HG03571 (cell line): ENCODE results near the gene MLC1.

Experiments used
- ATAC-seq: cut with Tn5 transposase; IDR thresholded peaks from one replicate; pipeline ENCODE4 v1.9.1; 2021; ENCODE audit not compliant: unreplicated experiment

The MLC1 gene

GRCh38 chr22:50058906-50059880, 26.0 kb downstream of the MLC1 start:
- ATAC-seq: no peak

GRCh38 chr22:50058061-50058905, 26.9 kb downstream of the MLC1 start, which contains the start of gene TTLL8:
TSS of gene TTLL8 (minus strand) at chr22:50058298.
- ATAC-seq: no peak

GRCh38 chr22:50057278-50058060, 27.8 kb downstream of the MLC1 start:
- ATAC-seq: no peak

DNA sequence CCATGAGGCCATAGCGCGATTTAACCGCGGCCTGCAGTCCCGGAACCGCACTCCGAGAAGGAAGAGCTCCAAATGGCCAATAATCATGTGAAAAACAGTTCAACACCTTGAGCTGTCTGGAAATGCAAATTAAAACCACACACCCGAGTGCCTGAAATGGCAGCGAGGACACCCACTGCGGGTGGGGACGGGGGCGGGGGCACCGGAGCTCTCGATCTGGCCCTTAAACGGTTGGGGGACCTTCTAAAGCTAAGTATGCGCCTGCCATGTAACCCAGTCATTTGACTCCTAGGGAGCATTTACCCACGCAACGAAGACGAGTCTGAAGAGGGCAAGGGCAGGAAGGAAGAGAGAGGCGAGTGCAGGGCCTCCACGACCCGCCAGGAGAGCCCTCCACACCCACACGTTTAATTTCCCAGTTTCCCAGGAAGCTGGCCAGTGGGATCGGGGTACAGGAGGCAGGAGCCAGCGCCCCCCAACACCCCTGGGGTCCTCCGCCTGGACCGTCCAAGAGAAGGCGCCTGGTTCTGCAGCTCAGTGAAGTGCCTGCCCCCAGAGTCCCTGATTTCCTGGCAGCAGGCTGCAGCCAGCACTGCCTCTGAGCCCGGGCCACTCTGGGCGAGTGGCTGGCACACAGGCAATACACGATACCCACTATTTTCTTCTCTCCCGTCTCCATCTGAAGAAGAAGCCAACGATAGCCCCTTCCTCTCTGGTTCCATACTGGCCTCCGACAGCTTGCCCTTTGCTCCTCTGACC, 28.8 kb downstream of the MLC1 start:
- no peak for ATAC-seq

DNA sequence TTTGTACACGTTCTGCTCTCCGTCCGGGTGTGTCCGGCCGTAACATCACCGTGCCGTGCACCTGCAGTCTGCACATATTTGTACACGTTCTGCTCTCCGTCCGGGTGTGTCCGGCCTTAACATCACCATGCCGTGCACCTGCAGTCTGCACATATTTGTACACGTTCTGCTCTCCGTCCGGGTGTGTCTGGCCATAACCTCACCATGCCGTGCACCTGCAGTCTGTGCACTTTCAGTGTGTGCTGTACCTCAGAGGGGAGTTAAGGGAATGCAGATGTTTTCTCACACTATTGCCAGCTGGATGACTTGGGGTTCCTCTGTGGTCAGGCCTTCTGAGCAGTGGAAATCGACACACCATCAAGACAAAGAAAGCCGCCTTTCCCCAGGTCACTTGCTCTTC, 31.4 kb downstream of the MLC1 start:
- ATAC-seq: no peak

GRCh38 chr22:50051930-50052329, 33.3 kb downstream of the MLC1 start:
- no peak for ATAC-seq

GRCh38 chr22:50049299-50050195, 35.7 kb downstream of the MLC1 start:
- ATAC-seq: no peak

- ATAC-seq: no peak
Measured at GRCh38 chr22:50048836-50049235, 36.4 kb downstream of the MLC1 start.

GRCh38 chr22:50048061-50048765, 37.0 kb downstream of the MLC1 start:
- no peak for ATAC-seq

DNA sequence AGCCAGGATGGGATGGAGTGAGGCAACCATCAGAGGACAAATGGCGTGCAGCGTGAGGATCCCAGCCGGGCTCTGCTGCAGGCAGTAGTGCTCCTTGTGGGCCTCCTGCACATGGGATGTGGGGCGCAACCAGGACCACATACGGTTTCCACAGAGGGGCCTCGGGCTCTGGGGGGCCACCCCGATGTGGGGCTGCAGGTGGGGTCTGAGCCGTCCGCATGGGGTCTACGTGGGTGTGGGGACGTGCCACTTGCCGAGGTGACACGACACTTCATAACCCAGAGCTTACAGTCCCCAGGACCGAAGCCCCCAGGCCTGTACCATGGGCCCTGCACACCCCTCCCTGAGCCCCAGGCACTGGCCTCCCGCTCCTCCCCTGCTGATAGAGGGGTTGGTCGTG, 37.9 kb downstream of the MLC1 start:
- no peak for ATAC-seq

DNA sequence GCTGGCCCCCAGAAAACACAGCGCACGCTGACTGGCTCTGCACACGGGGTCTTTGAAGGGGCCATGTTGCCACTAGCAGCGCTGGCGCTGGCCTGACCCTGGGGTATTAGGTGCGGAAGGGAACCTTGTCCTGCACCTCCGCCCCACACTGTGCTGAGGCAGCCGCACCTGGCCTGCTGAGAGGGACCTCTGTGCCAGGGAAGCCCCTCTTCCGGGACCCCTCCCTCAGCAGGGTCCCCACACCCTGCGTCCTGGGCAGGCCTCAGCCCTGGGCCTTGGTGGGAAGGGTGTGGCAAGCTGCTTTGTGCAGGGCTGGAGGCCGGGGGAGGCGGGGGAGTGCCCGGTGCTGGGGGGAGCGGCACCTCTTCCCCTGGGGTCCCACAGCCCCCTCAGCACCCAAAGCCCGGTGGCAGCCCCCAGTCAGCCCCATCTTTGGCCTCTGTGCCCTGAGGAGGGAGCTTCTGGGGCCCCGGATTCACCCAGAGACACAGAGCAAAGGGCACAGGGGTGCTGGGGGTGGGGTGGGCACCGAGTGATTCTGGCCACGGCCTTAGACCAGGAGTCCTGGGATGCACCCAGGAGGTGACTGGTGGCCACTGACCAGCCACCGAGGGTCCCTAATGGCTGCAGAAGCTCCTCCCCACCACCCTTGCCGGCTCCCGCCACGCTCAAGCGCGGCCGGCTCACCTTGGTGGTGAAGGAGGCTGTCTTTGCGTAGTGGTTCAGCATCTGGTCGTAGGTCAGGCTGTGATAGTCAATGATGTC, 38.6 kb downstream of the MLC1 start:
- ATAC-seq: no peak

DNA sequence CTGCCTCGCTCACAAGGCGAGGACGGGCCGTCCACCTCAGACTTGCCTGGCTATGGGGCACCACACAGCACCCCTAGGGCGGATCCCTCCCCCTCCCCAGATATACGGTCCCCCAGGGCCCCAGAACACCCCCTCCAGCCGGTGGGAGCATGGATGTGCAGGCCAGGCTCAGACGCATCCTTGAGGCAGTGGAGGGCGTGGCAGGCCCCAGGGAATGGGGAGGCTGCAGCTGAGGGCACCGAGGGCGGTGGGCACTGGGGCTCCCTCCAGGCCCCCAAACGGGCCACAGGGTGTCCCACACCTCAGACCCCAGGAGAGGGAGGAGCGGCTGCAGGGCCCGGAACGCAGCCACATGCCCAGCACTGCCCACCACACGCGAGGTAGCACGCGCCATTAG, 39.2 kb downstream of the MLC1 start:
- ATAC-seq: no peak

GRCh38 chr22:50045211-50046018, 39.8 kb downstream of the MLC1 start:
- ATAC-seq: no peak

DNA sequence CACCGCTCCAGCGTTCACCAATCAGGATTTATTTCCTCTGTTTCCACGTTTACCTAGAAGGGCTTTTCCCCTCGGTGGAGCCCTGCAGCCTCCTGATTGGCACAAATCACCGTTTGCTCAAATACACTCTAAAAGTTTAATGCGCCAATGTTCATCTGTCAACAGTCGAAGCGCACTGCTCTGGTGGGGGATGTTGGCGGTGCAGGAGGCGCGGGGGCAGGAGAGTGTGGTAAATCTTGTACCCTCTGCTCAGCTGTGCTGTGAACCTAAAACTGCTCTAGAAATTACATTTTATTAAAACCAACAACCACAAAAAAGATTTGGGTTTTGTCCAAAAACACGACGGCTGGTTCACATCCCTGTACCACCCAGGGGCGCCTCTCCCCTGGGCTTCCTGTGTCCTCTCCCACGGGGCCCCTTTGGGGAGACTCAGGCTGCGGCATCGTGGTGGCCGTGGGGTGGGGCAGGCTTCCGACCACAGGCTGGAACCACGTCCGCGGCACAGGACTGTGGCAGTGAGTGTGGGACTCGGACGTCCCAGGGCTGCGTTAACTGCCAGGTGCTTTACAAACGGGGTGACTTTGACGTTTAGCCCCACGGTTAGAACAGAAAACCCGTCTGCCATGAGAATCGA, 40.6 kb downstream of the MLC1 start:
- ATAC-seq: no peak

DNA sequence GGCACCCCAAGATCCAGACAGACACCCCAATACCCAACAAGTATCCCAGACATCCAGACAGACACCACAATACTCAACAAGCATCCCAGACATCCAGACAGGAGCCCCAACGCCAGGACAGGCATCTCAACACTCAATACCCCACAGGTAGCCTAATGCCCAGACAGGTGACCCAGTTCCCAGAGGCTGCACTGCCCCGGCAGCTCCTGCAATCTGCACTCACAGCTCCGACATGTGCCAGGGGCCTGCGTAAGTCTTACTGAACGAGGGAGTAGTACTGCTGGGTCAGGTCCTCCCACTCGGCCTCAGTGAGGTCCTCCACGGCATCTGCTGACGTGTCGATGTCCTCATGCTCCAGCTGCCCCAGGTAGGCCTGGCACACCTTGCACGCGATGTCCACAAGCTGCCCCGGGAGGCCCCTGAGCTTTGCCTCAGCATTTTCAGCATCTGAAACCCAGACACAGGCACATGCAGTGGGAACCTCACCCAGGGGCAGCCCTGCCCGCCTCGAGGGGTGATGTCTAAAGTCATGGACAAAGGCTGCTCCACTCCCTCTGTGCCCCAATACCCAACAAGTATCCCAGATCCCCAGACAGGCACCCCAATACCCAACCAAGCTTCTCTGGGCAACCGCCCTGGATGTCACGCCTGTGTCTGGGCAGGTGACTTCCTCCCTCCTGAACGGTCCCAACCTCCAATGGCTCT, 43.7 kb downstream of the MLC1 start:
- no peak for ATAC-seq

DNA sequence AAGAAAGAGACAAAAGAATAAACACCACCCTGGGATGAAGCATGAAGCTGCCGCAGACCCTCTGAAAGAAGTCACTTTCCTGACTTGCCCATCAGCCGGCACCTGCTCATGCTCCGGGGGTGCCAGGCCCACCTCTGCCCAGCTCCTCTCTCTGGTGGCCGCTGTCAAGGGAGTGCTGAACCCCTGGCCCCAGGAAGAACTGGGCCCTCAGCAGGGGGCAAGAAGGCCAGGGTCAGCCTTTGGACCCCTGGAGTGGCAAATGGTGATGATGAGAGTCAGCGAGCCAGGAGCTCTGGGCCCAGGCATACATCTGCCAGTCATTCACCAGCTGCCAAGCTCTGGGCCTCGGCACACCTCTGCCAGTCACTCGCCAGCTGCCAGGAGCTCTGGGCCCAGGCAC, 44.5 kb downstream of the MLC1 start:
- ATAC-seq: no peak
